Jurkat, Clone E6-1 (cell line): Measurements from ENCODE around the gene ACAP1.
"Not testable (repeated sequence)": the region's sequence is repeated elsewhere in the genome, so short reads cannot be mapped to it uniquely, and the experiment has no call there.

Source experiments
- DNase-seq: peaks from one replicate; pipeline ENCODE4 v3.0.0-alpha.2; 2011; ENCODE audit warnings: low read depth, low spot score
- H3K4me3 ChIP-seq: 2 replicates; pipeline ENCODE4 v1.5.1; 2011; ENCODE audit warnings: mild to moderate bottlenecking, low read length, control low read depth, moderate library complexity

Gene ACAP1

GRCh38 chr17:7325031-7325528, 11.2 kb upstream of the ACAP1 start:
- no peak overlapping the region for H3K4me3 ChIP-seq
- DNase-seq: no peak

- no peak for DNase-seq
- no peak overlapping the region for H3K4me3 ChIP-seq
Observed at GRCh38 chr17:7326186-7326585, 10.1 kb upstream of the ACAP1 start.

- no peak overlapping the region for H3K4me3 ChIP-seq
- no peak for DNase-seq
Observed at GRCh38 chr17:7327056-7327455, 9.3 kb upstream of the ACAP1 start.

GRCh38 chr17:7327501-7327900, 8.8 kb upstream of the ACAP1 start:
- no peak for DNase-seq
- no peak overlapping the region for H3K4me3 ChIP-seq

GRCh38 chr17:7328009-7328408, 8.3 kb upstream of the ACAP1 start:
- no peak for DNase-seq
- peak overlapping the region; percentile 77 for H3K4me3 ChIP-seq

- no peak for DNase-seq
Observed at GRCh38 chr17:7328840-7329373, 7.4 kb upstream of the ACAP1 start, which contains the start of gene NEURL4. Gene NEURL4 (minus strand): TSS chr17:7329335. CDS start chr17:7329312, 23 bp downstream.

GRCh38 chr17:7329374-7329996, 6.8 kb upstream of the ACAP1 start:
- H3K4me3 ChIP-seq: peak overlapping the region; percentile 77
- DNase-seq: peak; percentile 99

More at GRCh38 chr17:7328840-7329373, 7.4 kb upstream of the ACAP1 start, which contains the start of gene NEURL4:
- peak within 1 kb of the TSS; percentile 77 for H3K4me3 ChIP-seq

- DNase-seq: peak; percentile 81
- H3K4me3 ChIP-seq: peak overlapping the region; percentile 77
Observed at GRCh38 chr17:7329997-7330637, 6.2 kb upstream of the ACAP1 start.

GRCh38 chr17:7330638-7331015, 5.7 kb upstream of the ACAP1 start:
- DNase-seq: no peak
- H3K4me3 ChIP-seq: peak overlapping the region; percentile 77

- DNase-seq: no peak
- no peak overlapping the region for H3K4me3 ChIP-seq
Observed at GRCh38 chr17:7332111-7332510, 4.2 kb upstream of the ACAP1 start.

- H3K4me3 ChIP-seq, DNase-seq: not testable (repeated sequence)
Observed at GRCh38 chr17:7332600-7333069, 3.7 kb upstream of the ACAP1 start.

GRCh38 chr17:7334938-7335538, 1.3 kb upstream of the ACAP1 start:
- DNase-seq: no peak
- no peak overlapping the region for H3K4me3 ChIP-seq

- DNase-seq: not testable (repeated sequence)
- H3K4me3 ChIP-seq: peak overlapping the region; percentile 78
Observed at GRCh38 chr17:7335765-7336164, 564 bp upstream of the ACAP1 start.

GRCh38 chr17:7337600-7337999, 1.3 kb downstream of the ACAP1 start:
- peak overlapping the region; percentile 78 for H3K4me3 ChIP-seq
- not testable (repeated sequence) for DNase-seq

GRCh38 chr17:7340179-7340578, 3.9 kb downstream of the ACAP1 start:
- no peak for DNase-seq
- no peak overlapping the region for H3K4me3 ChIP-seq

- H3K4me3 ChIP-seq: no peak overlapping the region
- DNase-seq: no peak
Observed at GRCh38 chr17:7341842-7342241, 5.5 kb downstream of the ACAP1 start.

GRCh38 chr17:7343250-7343649, 6.9 kb downstream of the ACAP1 start:
- DNase-seq: no peak
- no peak overlapping the region for H3K4me3 ChIP-seq

GRCh38 chr17:7346761-7347614, 10.7 kb downstream of the ACAP1 start:
- DNase-seq: no peak
- no peak overlapping the region for H3K4me3 ChIP-seq
